ENCODE results near the gene TEX13B. TPM values are rescaled to one million over a fixed set of nuclear protein-coding genes. Genes with fewer than 3 reads are reported as not detected.
A peak's percentile ranks its signal among the peaks of the same experiment; 100 is the strongest.

The TEX13B gene
- total RNA-seq, 1 donor from 2014 or later = not detected

DNA sequence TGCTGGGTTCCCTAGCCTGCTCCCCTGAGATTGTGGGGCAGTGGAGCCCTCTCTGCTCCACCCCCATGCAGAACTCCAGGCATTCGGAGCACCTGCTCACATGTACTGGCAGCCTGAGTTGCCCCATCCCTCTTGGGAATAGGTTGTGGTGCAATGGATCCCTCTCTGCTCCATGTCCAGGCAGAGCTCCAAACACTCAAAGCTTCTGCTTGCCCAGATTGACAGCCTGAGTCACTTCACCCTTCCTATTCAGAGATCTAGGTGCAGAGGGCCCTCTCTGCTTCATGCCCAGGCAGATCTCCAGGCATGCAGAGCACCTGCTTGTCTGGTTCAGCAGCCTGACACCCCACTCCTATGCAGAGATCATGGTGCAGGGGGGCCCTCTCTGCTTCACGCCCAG lies 18.6 kb upstream of the TEX13B start:
- no peak for DNase-seq (ENCODE audit: low spot score in 2 of 2, unreplicated experiment in 2 of 2)
- TF ChIP-seq, protein P1, sequence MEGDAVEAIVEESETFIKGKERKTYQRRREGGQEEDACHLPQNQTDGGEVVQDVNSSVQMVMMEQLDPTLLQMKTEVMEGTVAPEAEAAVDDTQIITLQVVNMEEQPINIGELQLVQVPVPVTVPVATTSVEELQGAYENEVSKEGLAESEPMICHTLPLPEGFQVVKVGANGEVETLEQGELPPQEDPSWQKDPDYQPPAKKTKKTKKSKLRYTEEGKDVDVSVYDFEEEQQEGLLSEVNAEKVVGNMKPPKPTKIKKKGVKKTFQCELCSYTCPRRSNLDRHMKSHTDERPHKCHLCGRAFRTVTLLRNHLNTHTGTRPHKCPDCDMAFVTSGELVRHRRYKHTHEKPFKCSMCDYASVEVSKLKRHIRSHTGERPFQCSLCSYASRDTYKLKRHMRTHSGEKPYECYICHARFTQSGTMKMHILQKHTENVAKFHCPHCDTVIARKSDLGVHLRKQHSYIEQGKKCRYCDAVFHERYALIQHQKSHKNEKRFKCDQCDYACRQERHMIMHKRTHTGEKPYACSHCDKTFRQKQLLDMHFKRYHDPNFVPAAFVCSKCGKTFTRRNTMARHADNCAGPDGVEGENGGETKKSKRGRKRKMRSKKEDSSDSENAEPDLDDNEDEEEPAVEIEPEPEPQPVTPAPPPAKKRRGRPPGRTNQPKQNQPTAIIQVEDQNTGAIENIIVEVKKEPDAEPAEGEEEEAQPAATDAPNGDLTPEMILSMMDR (IDR thresholded peaks at IDR 0.05; ENCODE audit: unreplicated experiment) = no peak
- no peak overlapping the region for H3K4me3 Mint-ChIP-seq
- no peak overlapping the region for H3K27ac Mint-ChIP-seq
- H3K4me1 Mint-ChIP-seq = no peaks in the 10 kb centered on the region
- H3K27me3 Mint-ChIP-seq (ENCODE audit: low read depth) = peaks cover 2% of the 10 kb centered on the region
- peaks cover 6% of the 10 kb centered on the region for H3K36me3 Mint-ChIP-seq
- H3K9me3 Mint-ChIP-seq = peaks cover 55% of the 10 kb centered on the region

DNA sequence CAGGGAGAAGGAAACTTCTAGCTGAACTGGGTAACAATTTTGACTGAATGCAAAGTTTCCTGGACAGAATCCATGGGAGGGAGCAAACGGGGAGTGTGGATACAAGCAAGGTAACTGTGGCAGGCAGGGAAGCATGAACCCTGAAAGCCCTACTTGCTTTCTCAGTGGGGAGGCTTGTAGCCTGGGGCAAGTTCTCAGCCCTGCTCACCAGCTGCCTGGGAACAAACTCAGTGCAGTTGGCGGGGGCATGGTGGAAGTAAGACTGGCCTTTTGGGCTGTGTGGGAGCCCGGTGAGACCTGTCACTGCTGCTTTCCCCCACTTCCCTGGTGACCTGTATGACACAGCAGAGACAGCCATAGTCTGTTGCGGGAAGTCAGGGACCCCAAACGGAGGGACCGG lies 14.0 kb upstream of the TEX13B start:
- H3K36me3 Mint-ChIP-seq = peaks cover 6% of the 10 kb centered on the region
- DNase-seq (ENCODE audit: low spot score in 2 of 2, unreplicated experiment in 2 of 2) = no peak
- no peaks in the 10 kb centered on the region for H3K27me3 Mint-ChIP-seq (ENCODE audit: low read depth)
- H3K27ac Mint-ChIP-seq = no peak overlapping the region
- TF ChIP-seq, protein P1 (IDR thresholded peaks at IDR 0.05; ENCODE audit: unreplicated experiment) = no peak
- H3K4me1 Mint-ChIP-seq = no peaks in the 10 kb centered on the region
- H3K4me3 Mint-ChIP-seq = no peak overlapping the region
- peaks cover 38% of the 10 kb centered on the region for H3K9me3 Mint-ChIP-seq

DNA sequence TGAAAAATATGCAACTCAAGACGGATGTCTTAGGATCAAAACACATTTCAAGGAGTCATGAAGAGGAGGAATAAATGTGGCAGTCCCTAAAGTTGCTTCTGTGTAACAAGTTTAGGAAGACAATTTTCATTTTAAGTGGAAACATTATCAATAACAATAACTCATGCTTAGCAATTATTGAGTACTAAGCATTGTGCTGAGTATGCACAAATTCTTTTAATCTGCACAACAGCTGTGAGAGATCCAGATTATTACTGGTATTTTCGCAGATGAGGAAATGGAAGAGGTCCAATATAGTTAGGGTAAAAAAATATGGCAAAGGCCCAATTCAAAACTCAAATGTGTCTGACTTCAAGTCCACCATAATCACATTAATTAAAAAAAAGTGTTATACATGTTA lies 2.9 kb upstream of the TEX13B start:
- Mint-ChIP-seq H3K36me3 (no peaks in the 10 kb centered on the region), H3K9me3 (peaks cover 33% of the 10 kb centered on the region), H3K4me3 (no peak overlapping the region), H3K27me3 (ENCODE audit: low read depth) (no peaks in the 10 kb centered on the region), H3K27ac (no peak overlapping the region), H3K4me1 (no peaks in the 10 kb centered on the region)
- TF ChIP-seq, protein P1 (IDR thresholded peaks at IDR 0.05; ENCODE audit: unreplicated experiment) = no peak
- DNase-seq (ENCODE audit: low spot score in 2 of 2, unreplicated experiment in 2 of 2) = no peak

DNA sequence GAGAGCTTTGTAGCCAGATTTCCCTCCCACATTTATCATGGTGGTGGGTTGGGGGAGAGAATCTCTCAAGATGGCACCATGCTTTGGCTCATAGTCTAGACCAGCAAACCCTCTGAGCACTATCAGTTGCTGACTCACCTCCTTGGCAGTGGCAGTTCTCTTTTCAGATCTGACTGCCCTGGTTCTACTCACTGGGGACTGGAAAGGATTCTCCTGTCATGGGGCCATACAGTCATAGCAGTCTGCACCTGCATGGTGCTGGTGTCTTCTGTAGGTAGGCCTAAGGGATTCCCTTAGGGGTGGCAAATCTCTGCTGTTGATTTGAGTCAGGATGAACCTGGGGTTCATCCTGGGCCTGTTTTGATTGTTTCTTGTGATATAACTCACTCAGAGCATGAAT lies 2.6 kb downstream of the TEX13B start:
- Mint-ChIP-seq H3K36me3 (no peaks in the 10 kb centered on the region), H3K4me3 (no peak overlapping the region), H3K27ac (no peak overlapping the region), H3K27me3 (ENCODE audit: low read depth) (no peaks in the 10 kb centered on the region), H3K4me1 (peaks cover 2% of the 10 kb centered on the region), H3K9me3 (peaks cover 24% of the 10 kb centered on the region)
- DNase-seq (ENCODE audit: low spot score in 2 of 2, unreplicated experiment in 2 of 2) = no peak
- TF ChIP-seq, protein P1 (IDR thresholded peaks at IDR 0.05; ENCODE audit: unreplicated experiment) = no peak

DNA sequence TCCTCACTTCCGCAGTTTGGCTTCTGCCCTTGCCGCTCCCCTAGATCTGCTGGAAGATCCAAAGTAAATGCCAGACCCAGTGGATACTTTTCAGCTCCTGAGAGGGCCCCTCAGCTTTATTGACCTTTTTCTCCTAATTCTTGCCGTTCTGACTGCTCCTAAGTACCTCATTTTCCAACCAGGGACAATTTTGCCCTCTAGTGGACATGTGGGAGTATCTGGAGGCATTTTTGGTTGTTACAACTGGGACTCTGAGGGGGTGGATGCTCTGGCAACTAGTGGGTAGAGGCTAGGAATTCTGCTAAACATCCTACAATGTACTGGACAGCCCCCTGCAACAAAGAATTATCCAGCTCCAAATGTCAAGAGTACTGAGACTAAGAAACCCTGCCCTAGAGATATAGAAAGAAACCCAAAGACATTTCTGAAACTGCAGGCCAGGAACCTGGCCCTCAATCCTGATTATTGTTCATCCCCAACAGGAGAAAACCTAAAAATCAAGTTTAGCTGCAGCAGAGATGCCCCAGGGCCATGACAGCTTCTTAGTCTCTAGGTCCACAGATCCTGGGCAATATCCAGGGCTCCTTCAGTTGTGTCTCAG lies 3.4 kb downstream of the TEX13B start:
- DNase-seq (ENCODE audit: low spot score in 2 of 2, unreplicated experiment in 2 of 2) = no peak
- Mint-ChIP-seq H3K4me1 (peaks cover 2% of the 10 kb centered on the region), H3K9me3 (peaks cover 21% of the 10 kb centered on the region), H3K27me3 (ENCODE audit: low read depth) (no peaks in the 10 kb centered on the region), H3K4me3 (no peak overlapping the region), H3K36me3 (no peaks in the 10 kb centered on the region), H3K27ac (no peak overlapping the region)
- TF ChIP-seq, protein P1 (IDR thresholded peaks at IDR 0.05; ENCODE audit: unreplicated experiment) = peak; percentile 34

DNA sequence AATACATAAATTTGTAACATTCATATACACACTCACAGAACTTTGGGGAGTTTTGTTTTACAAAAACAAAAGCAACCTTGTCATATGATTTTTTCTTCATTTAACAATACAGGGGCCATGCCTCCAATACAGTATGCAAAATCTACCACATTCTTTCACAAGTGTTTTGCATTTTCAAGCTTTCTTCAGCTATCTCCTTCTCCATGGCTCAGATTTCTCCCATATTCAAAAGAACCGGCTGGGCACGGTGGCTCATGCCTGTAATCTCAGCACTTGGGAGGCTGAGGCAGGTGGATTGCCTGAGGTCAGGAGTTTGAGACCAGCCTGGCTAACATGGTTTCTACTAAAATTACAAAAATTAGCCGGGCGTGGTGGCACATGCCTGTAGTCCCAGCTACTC lies 4.1 kb downstream of the TEX13B start:
- Mint-ChIP-seq H3K4me1 (peaks cover 2% of the 10 kb centered on the region), H3K9me3 (peaks cover 25% of the 10 kb centered on the region), H3K36me3 (no peaks in the 10 kb centered on the region), H3K27me3 (ENCODE audit: low read depth) (no peaks in the 10 kb centered on the region), H3K27ac (no peak overlapping the region), H3K4me3 (no peak overlapping the region)
- no peak for DNase-seq (ENCODE audit: low spot score in 2 of 2, unreplicated experiment in 2 of 2)
- TF ChIP-seq, protein P1 (IDR thresholded peaks at IDR 0.05; ENCODE audit: unreplicated experiment) = no peak

All from mesothelial cell of epicardium (in vitro differentiated cells).